Activated CD4-positive, alpha-beta T cell treated with anti-CD3 and anti-CD28 coated beads for 36 hours (primary cell): ENCODE measurements around the gene S100A3. TPM values are rescaled to one million over a fixed set of nuclear protein-coding genes. Genes with fewer than 3 reads are reported as not detected.
A peak's percentile ranks its signal among the peaks of the same experiment; 100 is the strongest.

Source experiments
- ATAC-seq: fragments of 200-7000 bp; cut with Tn5 transposase; one replicate; pipeline ENCODE4 v1.10.0; 2021; ENCODE audit warnings: mild to moderate bottlenecking, moderate library complexity
- CTCF ChIA-PET: fragments of 350-600 bp; sonication (Branson Sonifier 250); formaldehyde crosslinking; loops from one replicate; lab custom pipeline; 2021; ENCODE audit warnings: antibody characterized with exemption; lab: Charles Lee
- POLR2A ChIA-PET: fragments of 350-600 bp; sonication (Branson Sonifier 250); formaldehyde crosslinking; loops from one replicate; lab custom pipeline; 2021; ENCODE audit warnings: antibody characterized with exemption, inconsistent platforms; lab: Charles Lee
- DNase-seq: peaks from one replicate; pipeline ENCODE4 v3.0.0-alpha.2; 2020
- H3K27ac Mint-ChIP-seq: one replicate; pipeline ENCODE4 v1.8.0; 2021; ENCODE audit warnings: mixed read lengths
- H3K27me3 Mint-ChIP-seq: one replicate; pipeline ENCODE4 v1.8.0; 2021; ENCODE audit warnings: mixed read lengths
- H3K36me3 Mint-ChIP-seq: one replicate; pipeline ENCODE4 v1.8.0; 2021; ENCODE audit warnings: low read depth, mixed read lengths
- H3K4me1 Mint-ChIP-seq: one replicate; pipeline ENCODE4 v1.8.0; 2021; ENCODE audit warnings: mixed read lengths
- H3K4me3 Mint-ChIP-seq: one replicate; pipeline ENCODE4 v1.8.0; 2021; ENCODE audit warnings: mild to moderate bottlenecking, moderate library complexity, mixed read lengths
- H3K9me3 Mint-ChIP-seq: one replicate; pipeline ENCODE4 v1.8.0; 2021; ENCODE audit warnings: low read depth, mixed read lengths
- intact Hi-C, 2 experiments: fragments of 100-400 bp; cut with DNase I in 1 of 2; cut with micrococcal nuclease in 1 of 2; formaldehyde crosslinking; loops; one replicate each; pipeline versions ENCODE4 v1.14.2 to v1.15.1; 2022 to 2024; cut with DNase I, micrococcal nuclease
- total RNA-seq, 2 experiments: library from RNA; stranded (reverse); gene quantifications; one replicate each; pipeline ENCODE4 v1.2.3, GENCODE V29; 2021

Gene S100A3
- total RNA-seq, 2 experiments from 2014 or later = not detected

DNA sequence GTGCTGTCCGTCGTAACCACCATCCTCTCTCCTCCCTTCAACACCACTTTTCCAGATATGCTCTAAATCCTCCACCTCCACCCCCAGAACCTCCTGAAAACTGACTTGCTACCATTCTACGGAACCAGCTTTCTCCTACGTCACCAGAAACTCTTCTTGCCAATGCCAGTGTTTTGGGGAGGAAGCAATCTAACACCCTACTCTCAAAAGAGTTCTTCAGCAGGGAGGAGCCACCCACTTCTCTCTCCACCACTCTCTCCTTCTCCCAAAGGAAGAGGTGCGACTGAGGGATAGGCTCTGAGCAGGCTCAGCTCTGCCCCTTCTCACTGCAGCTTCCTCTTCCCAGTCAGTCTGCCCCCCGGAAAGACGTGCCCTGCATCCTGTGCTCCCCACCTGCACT is 22.6 kb upstream of the S100A3 start:
- ATAC-seq (no peak), DNase-seq (no peak)
- no peaks in the 10 kb centered on the region for H3K36me3 Mint-ChIP-seq
- intact Hi-C loops = loop anchor here (1.0 to 10.0 kb wide), 9 partner anchors 26 to 701 kb away; partner anchors contain the start of genes CHTOP (in 2 of the 2), CREB3L4 (in 1 of the 2), HAX1 (in 1 of the 2) and ILF2 (in 1 of the 2)
- no peak overlapping the region for H3K4me3 Mint-ChIP-seq
- no peaks in the 10 kb centered on the region for H3K9me3 Mint-ChIP-seq
- ChIA-PET POLR2A (interaction anchor here (1.4 kb wide), 1 partner anchor 27 kb away, joined by 7 read pairs; the partner anchor contains the start of gene S100A4), CTCF (interaction anchor here (0.7 to 6.3 kb wide), 16 partner anchors 10 to 415 kb away, joined by 3 to 97 read pairs (median 6); partner anchors contain the start of genes CHTOP, GATAD2B, ILF2 and S100A5)
- peak overlapping the region; percentile 73 for H3K27ac Mint-ChIP-seq
- H3K4me1 Mint-ChIP-seq = peaks cover 55% of the 10 kb centered on the region
- no peaks in the 10 kb centered on the region for H3K27me3 Mint-ChIP-seq

DNA sequence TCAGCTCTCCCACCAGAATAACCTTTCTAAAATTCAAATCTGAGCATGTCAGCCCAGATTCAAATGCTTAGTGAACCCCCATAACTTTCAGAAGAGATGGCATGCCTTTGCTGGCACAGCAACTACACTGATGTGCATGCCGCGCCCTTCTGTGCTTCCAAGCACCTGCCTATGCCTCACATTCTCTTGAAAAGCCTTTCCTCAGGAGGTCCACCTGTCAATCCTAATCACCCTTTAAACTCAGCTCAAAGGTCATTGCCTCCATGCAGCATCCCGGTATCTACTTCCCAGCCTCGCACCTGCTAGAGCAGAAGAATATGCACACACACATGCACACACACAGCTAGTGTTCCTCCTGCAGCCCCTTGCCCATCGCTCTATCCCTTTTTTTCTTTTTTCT is 21.8 kb upstream of the S100A3 start:
- Mint-ChIP-seq H3K27me3 (no peaks in the 10 kb centered on the region), H3K4me1 (peaks cover 62% of the 10 kb centered on the region), H3K36me3 (no peaks in the 10 kb centered on the region), H3K9me3 (no peaks in the 10 kb centered on the region), H3K27ac (peak overlapping the region; percentile 49), H3K4me3 (no peak overlapping the region)
- POLR2A ChIA-PET = no interaction called here
- intact Hi-C loops = loop anchor here in 1 of 2 experiments (10.0 kb wide), 1 partner anchor 394 kb away; the partner anchor contains the start of genes CREB3L4 and SLC39A1
- no peak for DNase-seq
- CTCF ChIA-PET = interaction anchor here (0.9 to 6.3 kb wide), 5 partner anchors 11 to 60 kb away, joined by 3 to 97 read pairs (median 29); no protein-coding TSS in a partner anchor
- ATAC-seq = no peak

DNA sequence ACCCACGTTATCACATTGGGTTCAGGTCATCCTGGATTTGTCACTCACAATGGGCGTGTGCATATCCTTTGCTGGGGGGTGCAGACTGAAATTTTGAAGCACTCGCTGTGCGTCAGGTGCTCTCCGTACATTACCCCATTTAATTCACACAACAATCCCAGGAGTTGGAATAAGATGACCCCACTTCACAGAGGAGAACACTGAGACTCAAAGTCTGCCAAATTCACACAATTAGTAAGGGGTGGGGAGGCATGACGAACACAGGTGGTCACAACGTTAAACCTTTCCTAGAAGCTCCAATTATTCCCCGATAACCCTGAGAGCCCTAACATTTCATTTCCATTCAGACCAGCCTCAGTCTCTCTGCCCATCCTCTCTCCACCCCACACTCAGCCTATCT is 20.4 kb upstream of the S100A3 start:
- no peak overlapping the region for H3K4me3 Mint-ChIP-seq
- ChIA-PET CTCF (interaction anchor here (0.6 to 6.3 kb wide), 7 partner anchors 29 to 1227 kb away, joined by 3 to 97 read pairs (median 8); no protein-coding TSS in a partner anchor), POLR2A (no interaction called here)
- ATAC-seq (no peak), DNase-seq (no peak)
- peak overlapping the region; percentile 52 for H3K27ac Mint-ChIP-seq
- intact Hi-C loops = loop anchor here (5.0 kb wide), 3 partner anchors 88 to 393 kb away; partner anchors contain the start of genes INTS3 (in 1 of the 2), SLC39A1 (in 1 of the 2) and SNAPIN (in 1 of the 2)
- H3K27me3 Mint-ChIP-seq = no peaks in the 10 kb centered on the region
- no peaks in the 10 kb centered on the region for H3K9me3 Mint-ChIP-seq
- H3K36me3 Mint-ChIP-seq = no peaks in the 10 kb centered on the region
- peaks cover 69% of the 10 kb centered on the region for H3K4me1 Mint-ChIP-seq

DNA sequence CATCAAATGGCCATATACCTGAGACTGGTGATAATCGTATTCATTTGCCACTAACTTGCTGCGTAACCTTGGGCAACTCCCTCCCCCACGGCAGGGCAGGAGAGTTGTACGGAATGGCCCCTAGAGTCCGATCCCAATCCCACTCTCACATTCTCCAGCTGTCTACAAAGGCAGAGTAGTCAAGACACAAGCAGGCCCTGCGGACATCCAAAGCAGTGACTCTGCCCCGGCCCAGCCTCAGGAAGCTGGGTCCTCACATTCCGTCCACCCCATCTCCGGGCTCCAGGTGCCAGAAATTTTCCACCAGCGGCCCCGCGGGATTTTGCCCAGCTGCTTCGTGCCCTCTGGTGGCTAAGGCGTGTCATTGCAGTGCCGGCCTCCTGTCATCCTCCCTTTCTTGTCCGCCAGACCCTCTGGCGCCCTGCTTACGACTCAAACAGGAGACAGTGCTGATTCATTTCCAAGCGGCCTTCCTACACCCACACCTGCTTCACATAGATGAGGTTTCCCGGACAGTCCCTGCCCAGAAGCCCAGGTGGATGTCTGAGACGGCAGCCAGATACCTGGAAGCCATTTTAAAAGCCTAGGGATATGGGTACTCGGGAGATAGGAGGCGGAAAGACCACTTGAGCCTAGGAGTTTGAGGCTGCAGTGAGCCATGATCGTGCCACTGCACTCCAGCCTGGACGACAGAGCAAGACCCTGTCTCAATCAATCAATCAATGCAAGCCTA is 19.5 kb upstream of the S100A3 start:
- CTCF ChIA-PET = interaction anchor here (0.6 to 6.3 kb wide), 22 partner anchors 13 to 104 kb away, joined by 3 to 97 read pairs (median 6); partner anchors contain the start of genes CHTOP, S100A4, S100A5 and S100A6
- H3K4me3 Mint-ChIP-seq = peak overlapping the region; percentile 39
- peaks cover 69% of the 10 kb centered on the region for H3K4me1 Mint-ChIP-seq
- ATAC-seq (peak; percentile 15), DNase-seq (peak; percentile 93)
- peak overlapping the region; percentile 83 for H3K27ac Mint-ChIP-seq
- no peaks in the 10 kb centered on the region for H3K27me3 Mint-ChIP-seq
- no peaks in the 10 kb centered on the region for H3K36me3 Mint-ChIP-seq
- intact Hi-C loops = loop anchor here (1.0 to 5.0 kb wide), 6 partner anchors 35 to 394 kb away; partner anchors contain the start of genes INTS3 (in 1 of the 2), SLC39A1 (in 1 of the 2) and SNAPIN (in 1 of the 2)
- no peaks in the 10 kb centered on the region for H3K9me3 Mint-ChIP-seq
- POLR2A ChIA-PET = interaction anchor here (1.0 to 1.7 kb wide), 4 partner anchors 10 to 66 kb away, joined by 4 to 5 read pairs (median 4); partner anchors contain the start of gene CHTOP

DNA sequence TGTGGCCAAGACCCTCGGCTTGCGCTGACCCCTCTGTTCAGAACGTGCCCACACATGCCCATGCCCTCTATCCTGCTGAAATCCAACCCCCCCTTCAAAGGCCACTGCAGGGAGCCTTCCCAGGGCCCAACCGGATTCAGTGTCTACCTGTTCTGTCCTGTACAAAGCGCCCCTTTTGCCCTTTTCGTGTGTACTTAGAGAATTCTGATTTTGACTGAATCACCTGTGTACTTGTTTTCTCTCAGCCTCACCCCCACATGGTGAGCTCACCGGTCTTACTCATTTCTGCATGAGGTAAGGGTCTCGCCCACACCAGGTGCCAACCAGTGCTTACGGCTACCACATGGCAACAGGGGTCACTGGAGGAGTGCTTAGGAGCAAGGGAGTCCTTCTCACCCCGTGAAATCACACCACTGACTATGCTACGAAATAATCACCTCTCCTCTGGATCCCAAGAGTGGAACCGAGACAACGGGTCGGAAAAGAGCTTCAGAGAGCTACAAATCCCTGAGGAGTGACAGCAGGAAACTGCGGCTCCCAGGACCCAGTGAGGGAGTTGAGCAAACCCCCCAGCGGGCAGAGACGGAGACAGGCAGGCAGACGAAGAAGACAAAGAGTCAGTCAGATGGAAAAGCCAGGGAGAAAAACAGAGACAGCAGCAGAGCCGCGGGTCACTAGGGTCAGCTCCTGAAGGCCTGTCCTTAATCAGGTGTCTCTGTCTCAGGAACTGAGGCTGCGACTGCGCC is 18.7 kb upstream of the S100A3 start:
- peaks cover 62% of the 10 kb centered on the region for H3K4me1 Mint-ChIP-seq
- ATAC-seq = peak; percentile 24

DNA sequence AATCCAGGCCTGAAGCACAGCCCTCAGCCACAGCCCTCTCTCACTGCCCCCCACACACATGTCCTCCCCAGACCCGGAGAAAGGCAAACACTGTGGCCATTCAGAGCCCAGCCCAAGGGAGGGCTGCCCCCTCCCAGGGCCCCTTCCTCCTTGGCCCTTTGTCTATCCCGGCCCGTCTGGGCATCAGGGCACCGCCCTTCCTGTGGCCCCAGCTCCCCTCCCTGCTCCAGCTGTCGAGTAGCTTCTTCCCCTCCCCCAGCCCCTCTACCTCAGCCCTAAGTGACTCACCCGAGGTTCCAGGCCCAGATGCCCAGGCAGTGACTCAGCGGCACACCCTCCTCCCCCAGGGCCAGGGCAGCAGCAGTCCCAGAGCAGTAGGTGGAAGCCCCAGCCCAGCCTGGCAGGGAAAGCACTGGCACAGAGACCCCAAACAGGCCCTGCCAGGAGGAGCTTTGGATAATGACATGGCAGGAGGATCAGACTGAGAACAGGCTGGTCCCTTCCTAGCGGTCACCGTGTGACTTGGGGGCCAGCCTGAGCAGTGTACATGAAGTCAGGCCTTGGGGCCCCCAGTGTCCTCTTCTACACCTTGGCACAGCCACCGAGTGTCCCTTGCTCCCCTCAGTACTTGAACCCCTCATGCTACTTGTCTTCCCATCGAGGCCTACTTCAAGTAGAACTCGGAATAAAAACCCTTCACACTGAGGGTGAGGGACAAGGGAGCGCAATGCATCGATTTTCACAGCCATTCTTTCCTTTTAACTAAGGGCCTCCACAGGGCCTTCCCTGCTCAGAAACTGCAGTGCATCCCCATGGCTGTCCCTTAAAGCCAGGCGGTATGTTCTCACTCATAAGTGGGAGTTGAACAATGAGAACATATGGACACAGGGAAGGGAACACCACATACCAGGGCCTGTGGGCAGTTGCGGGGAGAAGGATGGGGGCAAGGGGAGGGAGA is 17.6 kb upstream of the S100A3 start:
- H3K27me3 Mint-ChIP-seq = no peaks in the 10 kb centered on the region
- intact Hi-C loops = loop anchor here (1.0 to 5.0 kb wide), 5 partner anchors 21 to 396 kb away; partner anchors contain the start of genes S100A4 (in 2 of the 2), CHTOP (in 1 of the 2), INTS3 (in 1 of the 2) and SLC39A1 (in 1 of the 2)
- DNase-seq (peak; percentile 95), ATAC-seq (peak; percentile 84)
- no peaks in the 10 kb centered on the region for H3K36me3 Mint-ChIP-seq
- peak overlapping the region; percentile 100 for H3K27ac Mint-ChIP-seq
- CTCF ChIA-PET = interaction anchor here (0.6 to 1.9 kb wide), 12 partner anchors 16 to 325 kb away, joined by 3 to 12 read pairs (median 6); partner anchors contain the start of genes CHTOP, S100A4 and S100A6
- H3K4me3 Mint-ChIP-seq = peak overlapping the region; percentile 71
- peaks cover 51% of the 10 kb centered on the region for H3K4me1 Mint-ChIP-seq
- no peaks in the 10 kb centered on the region for H3K9me3 Mint-ChIP-seq
- POLR2A ChIA-PET = interaction anchor here (0.6 to 1.8 kb wide), 7 partner anchors 10 to 35 kb away, joined by 3 to 13 read pairs (median 5); partner anchors contain the start of genes S100A3, S100A4, S100A5 and S100A6

More for the DNA sequence above, 18.7 kb upstream of the S100A3 start:
- H3K9me3 Mint-ChIP-seq = no peaks in the 10 kb centered on the region
- DNase-seq = peak; percentile 88
- no peaks in the 10 kb centered on the region for H3K36me3 Mint-ChIP-seq
- H3K27ac Mint-ChIP-seq = peak overlapping the region; percentile 83
- H3K27me3 Mint-ChIP-seq = no peaks in the 10 kb centered on the region
- ChIA-PET POLR2A (interaction anchor here (0.7 to 1.7 kb wide), 6 partner anchors 8 to 66 kb away, joined by 3 to 5 read pairs (median 4); partner anchors contain the start of gene CHTOP), CTCF (interaction anchor here (0.6 to 6.3 kb wide), 24 partner anchors 13 to 405 kb away, joined by 3 to 97 read pairs (median 4); partner anchors contain the start of genes CHTOP, S100A4, S100A5 and S100A6)
- H3K4me3 Mint-ChIP-seq = peak overlapping the region; percentile 39
- intact Hi-C loops = loop anchor here (1.0 to 5.0 kb wide), 6 partner anchors 34 to 395 kb away; partner anchors contain the start of genes INTS3 (in 1 of the 2), SLC39A1 (in 1 of the 2) and SNAPIN (in 1 of the 2)

DNA sequence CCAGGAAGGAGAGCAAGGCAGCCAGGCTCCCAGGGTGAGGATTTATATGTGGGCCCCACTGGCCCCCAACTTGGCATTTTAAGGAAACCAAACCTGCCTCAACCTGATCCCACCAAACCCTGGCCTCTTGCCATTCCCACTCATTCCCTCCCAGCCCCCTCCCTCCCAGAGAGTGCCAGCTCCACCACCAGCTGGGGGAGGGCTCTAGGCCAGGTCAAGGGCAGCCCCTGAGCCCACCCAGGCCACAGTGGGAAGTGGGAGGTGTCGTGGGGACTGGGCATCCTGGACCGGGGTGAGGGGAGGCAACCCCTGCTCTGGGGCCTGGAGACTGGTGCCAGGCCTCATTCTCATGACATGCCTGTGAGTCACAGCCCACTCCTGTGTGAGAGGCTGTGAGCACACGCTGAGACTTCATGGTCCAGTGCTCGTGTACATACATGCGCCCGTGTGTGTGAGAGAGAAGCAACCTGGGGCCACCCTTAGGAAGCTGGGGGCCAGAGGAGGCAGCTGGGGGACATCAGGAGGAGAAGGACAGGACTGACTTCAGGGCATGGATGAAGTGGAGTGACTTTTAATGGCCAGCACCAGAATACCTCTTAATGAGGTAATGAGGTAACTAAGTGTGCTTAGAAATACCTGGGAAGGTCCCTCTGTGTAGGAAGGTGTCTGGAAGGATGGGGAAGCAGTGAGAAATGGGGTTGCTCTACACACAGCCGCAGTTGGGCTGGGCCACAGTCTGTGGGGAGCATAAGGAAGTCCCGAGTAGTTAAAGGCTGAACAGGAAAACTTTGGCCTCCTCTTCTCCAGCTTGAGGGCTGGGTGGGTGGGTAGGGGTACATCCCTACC is 16.7 kb upstream of the S100A3 start, which contains the start of gene S100A2:
S100A2 (minus strand) TSS at position 316 of the 846 bp plus-strand sequence. CDS start 1,967 bp downstream, outside the sequence.
- Mint-ChIP-seq H3K4me1 (peaks cover 46% of the 10 kb centered on the region), H3K27me3 (no peaks in the 10 kb centered on the region), H3K36me3 (no peaks in the 10 kb centered on the region), H3K9me3 (no peaks in the 10 kb centered on the region), H3K4me3 (peak within 1 kb of the TSS; percentile 71), H3K27ac (peak within 1 kb of the TSS; percentile 100)
- peak; percentile 69 for ATAC-seq
- intact Hi-C loops = loop anchor here (1.0 to 5.0 kb wide), 5 partner anchors 20 to 397 kb away; partner anchors contain the start of genes S100A4 (in 2 of the 2), CHTOP (in 1 of the 2), INTS3 (in 1 of the 2) and SLC39A1 (in 1 of the 2)
- peak; percentile 81 for DNase-seq
- ChIA-PET POLR2A (interaction anchor here (0.6 to 1.8 kb wide), 7 partner anchors 11 to 34 kb away, joined by 3 to 13 read pairs (median 5); partner anchors contain the start of genes S100A3, S100A4, S100A5 and S100A6), CTCF (interaction anchor here (0.6 to 1.9 kb wide), 14 partner anchors 15 to 324 kb away, joined by 3 to 12 read pairs (median 4); partner anchors contain the start of genes CHTOP, S100A4 and S100A6)

DNA sequence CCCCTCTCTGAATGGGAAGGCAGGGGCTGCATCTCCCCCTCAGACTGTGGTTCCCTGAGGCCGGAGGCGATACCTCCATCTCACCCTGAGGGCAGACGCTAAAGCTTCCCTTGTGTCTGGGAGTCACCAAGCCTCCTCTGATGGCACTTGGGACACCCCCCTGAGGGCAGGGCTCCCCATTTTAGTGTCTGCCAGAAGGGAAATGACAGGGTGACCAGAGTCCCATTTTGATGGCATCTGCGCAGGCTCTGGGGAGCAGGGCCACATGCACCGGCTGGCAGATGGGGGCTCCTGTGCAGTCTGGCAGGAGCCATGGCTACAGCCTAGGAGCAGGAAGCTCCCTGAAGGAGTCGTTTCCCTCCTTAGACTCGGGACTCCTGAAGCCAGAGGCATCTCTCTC is 14.9 kb upstream of the S100A3 start:
- CTCF ChIA-PET = interaction anchor here (0.6 to 1.3 kb wide), 4 partner anchors 12 to 53 kb away, joined by 3 to 6 read pairs (median 4); partner anchors contain the start of gene S100A5
- Mint-ChIP-seq H3K4me3 (no peak overlapping the region), H3K27ac (no peak overlapping the region), H3K36me3 (no peaks in the 10 kb centered on the region), H3K27me3 (no peaks in the 10 kb centered on the region), H3K9me3 (no peaks in the 10 kb centered on the region), H3K4me1 (peaks cover 35% of the 10 kb centered on the region)
- DNase-seq (no peak), ATAC-seq (no peak)
- POLR2A ChIA-PET = no interaction called here
- intact Hi-C loops = no loop called here
